GM18873 (cell line): Measurements from ENCODE around the gene CLEC3B.
"Not testable (repeated sequence)": the region's sequence is repeated elsewhere in the genome, so short reads cannot be mapped to it uniquely, and the experiment has no call there.

Experiments used
- ATAC-seq: cut with Tn5 transposase; IDR thresholded peaks from one replicate; pipeline ENCODE4 v1.9.1; 2021; ENCODE audit warnings: mild to moderate bottlenecking, moderate library complexity, moderate number of reproducible peaks; ENCODE audit not compliant: unreplicated experiment, low FRiP score

Gene CLEC3B

GRCh38 chr3:45026038-45026437, at the start of gene CLEC3B:
Gene CLEC3B (plus strand): TSS chr3:45026303. CDS start chr3:45026363, 60 bp downstream.
- ATAC-seq: no peak

GRCh38 chr3:44981220-44981619, 44.9 kb upstream of the CLEC3B start:
- no peak for ATAC-seq

- no peak for ATAC-seq
Measured at GRCh38 chr3:44981751-44982150, 44.4 kb upstream of the CLEC3B start.

GRCh38 chr3:44982817-44983216, 43.3 kb upstream of the CLEC3B start:
- no peak for ATAC-seq

- no peak for ATAC-seq
Measured at GRCh38 chr3:44983484-44983941, 42.6 kb upstream of the CLEC3B start.

GRCh38 chr3:44984335-44984734, 41.8 kb upstream of the CLEC3B start:
- no peak for ATAC-seq

- ATAC-seq: not testable (repeated sequence)
Measured at GRCh38 chr3:44986330-44986729, 39.8 kb upstream of the CLEC3B start.

- ATAC-seq: no peak
Measured at GRCh38 chr3:44987332-44987731, 38.8 kb upstream of the CLEC3B start.

GRCh38 chr3:44988073-44988472, 38.0 kb upstream of the CLEC3B start:
- no peak for ATAC-seq

- no peak for ATAC-seq
Measured at GRCh38 chr3:44989141-44989540, 37.0 kb upstream of the CLEC3B start.

- ATAC-seq: no peak
Measured at GRCh38 chr3:44989636-44990373, 36.3 kb upstream of the CLEC3B start.

- ATAC-seq: no peak
Measured at GRCh38 chr3:44991326-44991725, 34.8 kb upstream of the CLEC3B start.

GRCh38 chr3:44992555-44993470, 33.3 kb upstream of the CLEC3B start:
- ATAC-seq: no peak

GRCh38 chr3:44993471-44994205, 32.5 kb upstream of the CLEC3B start:
- no peak for ATAC-seq

- ATAC-seq: no peak
Measured at GRCh38 chr3:44995142-44995770, 30.8 kb upstream of the CLEC3B start.

- no peak for ATAC-seq
Measured at GRCh38 chr3:44996556-44996969, 29.5 kb upstream of the CLEC3B start.

- ATAC-seq: no peak
Measured at GRCh38 chr3:44999782-45000181, 26.3 kb upstream of the CLEC3B start.

GRCh38 chr3:45000823-45001222, 25.3 kb upstream of the CLEC3B start:
- ATAC-seq: no peak

- no peak for ATAC-seq
Measured at GRCh38 chr3:45001738-45002137, 24.4 kb upstream of the CLEC3B start.

GRCh38 chr3:45002139-45002660, 23.9 kb upstream of the CLEC3B start:
- ATAC-seq: no peak
